ENCODE results near the gene PDCD6IP.
"Not testable (repeated sequence)": the region's sequence is repeated elsewhere in the genome, so short reads cannot be mapped to it uniquely, and the experiment has no call there.

- TF ChIP-seq EZH2 (IDR thresholded peaks at IDR 0.05); POLR2AphosphoS5 (IDR thresholded peaks at IDR 0.05; ENCODE audit: borderline replicate concordance, low read depth, low read length); FOXP2 (optimal IDR thresholded peaks at IDR 0.05; ENCODE audit: control extremely low read depth, extremely low read length, insufficient read depth): not testable (repeated sequence)
Measured at GRCh38 chr3:33754391-33754790, 44.0 kb upstream of the PDCD6IP start.
